HG02588 (cell line): ENCODE data around the gene MICALL1.
A peak's percentile ranks its signal among the peaks of the same experiment; 100 is the strongest.

ENCODE experiments used
- ATAC-seq: cut with Tn5 transposase; IDR thresholded peaks from one replicate; pipeline ENCODE4 v1.9.1; 2021; ENCODE audit warnings: mild to moderate bottlenecking, moderate library complexity; ENCODE audit not compliant: unreplicated experiment

The MICALL1 gene

GRCh38 chr22:37904572-37905533 is 1.2 kb upstream of the MICALL1 start:
- ATAC-seq: no peak

- peak; percentile 30 for ATAC-seq
These were observed 389 bp downstream of the MICALL1 start for GRCh38 chr22:37906364-37907008.

GRCh38 chr22:37907036-37907954 is 1.2 kb downstream of the MICALL1 start:
- ATAC-seq: no peak

GRCh38 chr22:37909766-37910165 is 3.7 kb downstream of the MICALL1 start:
- ATAC-seq: no peak

- ATAC-seq: no peak
These were observed 5.0 kb downstream of the MICALL1 start for GRCh38 chr22:37910890-37911672.

GRCh38 chr22:37911697-37912096 is 5.6 kb downstream of the MICALL1 start:
- no peak for ATAC-seq

- no peak for ATAC-seq
These were observed 6.1 kb downstream of the MICALL1 start for GRCh38 chr22:37912171-37912570.

- ATAC-seq: no peak
These were observed 7.2 kb downstream of the MICALL1 start for GRCh38 chr22:37913233-37913721.

GRCh38 chr22:37916311-37916710 is 10.2 kb downstream of the MICALL1 start:
- ATAC-seq: no peak

- no peak for ATAC-seq
These were observed 11.9 kb downstream of the MICALL1 start for GRCh38 chr22:37917874-37918548.

- ATAC-seq: no peak
These were observed 12.6 kb downstream of the MICALL1 start for GRCh38 chr22:37918580-37919270.

GRCh38 chr22:37920126-37920525 is 14.0 kb downstream of the MICALL1 start:
- ATAC-seq: no peak

- no peak for ATAC-seq
These were observed 16.1 kb downstream of the MICALL1 start for GRCh38 chr22:37922191-37922590.

GRCh38 chr22:37923927-37924326 is 17.8 kb downstream of the MICALL1 start:
- ATAC-seq: no peak

- no peak for ATAC-seq
These were observed 18.4 kb downstream of the MICALL1 start for GRCh38 chr22:37924386-37925065.

- ATAC-seq: no peak
These were observed 19.2 kb downstream of the MICALL1 start for GRCh38 chr22:37925330-37925729.

- ATAC-seq: no peak
These were observed 19.7 kb downstream of the MICALL1 start for GRCh38 chr22:37925767-37926166.

GRCh38 chr22:37926358-37926757 is 20.3 kb downstream of the MICALL1 start:
- no peak for ATAC-seq
